SK-N-SH (cell line): ENCODE data around the gene SLC13A1. TPM values are rescaled to one million over a fixed set of nuclear protein-coding genes. Genes with fewer than 3 reads are reported as not detected.

Source experiments
- CTCF ChIA-PET: fragments of 300-600, 350-600 bp; formaldehyde crosslinking; extraction: SDS; loops from one replicate; lab custom pipeline; 2021; lab: Yijun Ruan, JAX
- POLR2A ChIA-PET: fragments of 350-600 bp; sonication (Branson Sonifier 250); formaldehyde crosslinking; extraction: SDS; loops from one replicate; lab custom pipeline; 2020; ENCODE audit warnings: antibody characterized with exemption, inconsistent platforms; lab: Yijun Ruan, JAX
- DNase-seq: peaks from one replicate; pipeline ENCODE4 v3.0.0; 2012
- H2AFZ ChIP-seq: fragments of 200-600 bp; sonication (generic); 2 replicates; pipeline ENCODE4 v1.8.1; 2016; ENCODE audit warnings: antibody characterized with exemption, mild to moderate bottlenecking, low read depth
- H3F3A ChIP-seq: fragments of 200-600 bp; sonication (generic); replicated peaks from 2 replicates; pipeline ENCODE3; 2016; ENCODE audit warnings: antibody characterized with exemption, mild to moderate bottlenecking; ENCODE audit not compliant: insufficient read depth
- H3K27ac ChIP-seq, 2 experiments: fragments of 200-500 bp in 1 of 2; fragments of 200-600 bp in 1 of 2; sonication (Bioruptor generic) in 1 of 2; sonication (generic), shearing (Covaris generic) in 1 of 2; 2 replicates each; pipeline versions ENCODE4 v1.5.1 to v1.6.1; 2014 to 2016; ENCODE audit warnings: low read depth in 2 of 2, inconsistent platforms in 1 of 2, low read length in 1 of 2, mild to moderate bottlenecking in 1 of 2, mixed read lengths in 1 of 2
- H3K27me3 ChIP-seq: fragments of 200-600 bp; sonication (generic), shearing (Covaris generic); 2 replicates; pipeline ENCODE4 v1.6.1; 2016; ENCODE audit warnings: mixed run types; ENCODE audit not compliant: insufficient read depth
- H3K36me3 ChIP-seq, 2 experiments: fragments of 200-500 bp in 1 of 2; fragments of 200-600 bp in 1 of 2; sonication (Bioruptor generic) in 1 of 2; sonication (generic) in 1 of 2; replicated peaks in 1 of 2; 2 replicates each; pipeline versions ENCODE3 to v1.5.1; 2014 to 2016; ENCODE audit warnings: low read length in 1 of 2, mild to moderate bottlenecking in 1 of 2; ENCODE audit not compliant: insufficient read depth in 2 of 2, control insufficient read depth in 1 of 2
- H3K4me1 ChIP-seq, 2 experiments: fragments of 200-500 bp in 1 of 2; fragments of 200-600 bp in 1 of 2; sonication (Bioruptor generic) in 1 of 2; sonication (generic), shearing (Covaris generic) in 1 of 2; 2 replicates each; pipeline versions ENCODE4 v1.5.1 to v1.6.1; 2014 to 2016; ENCODE audit warnings: low read depth in 1 of 2, low read length in 1 of 2, mixed run types in 1 of 2; ENCODE audit not compliant: insufficient read depth in 2 of 2, control insufficient read depth in 1 of 2
- H3K4me2 ChIP-seq: fragments of 200-600 bp; sonication (generic), shearing (Covaris generic); 2 replicates; pipeline ENCODE4 v1.6.1; 2017; ENCODE audit warnings: mixed run types
- H3K4me3 ChIP-seq, 2 experiments: fragments of 200-500 bp in 1 of 2; fragments of 200-600 bp in 1 of 2; sonication (Bioruptor generic) in 1 of 2; sonication (generic), shearing (Covaris generic) in 1 of 2; 2 replicates each; pipeline versions ENCODE4 v1.5.1 to v1.8.1; 2014 to 2016; ENCODE audit warnings: low read depth in 2 of 2, inconsistent platforms in 1 of 2, low read length in 1 of 2, mild to moderate bottlenecking in 1 of 2, mixed read lengths in 1 of 2, moderate library complexity in 1 of 2
- H3K79me2 ChIP-seq: fragments of 200-600 bp; sonication (generic); 2 replicates; pipeline ENCODE4 v1.8.1; 2017; ENCODE audit warnings: mild to moderate bottlenecking; ENCODE audit not compliant: insufficient read depth
- H3K9ac ChIP-seq: fragments of 200-600 bp; sonication (generic); 2 replicates; pipeline ENCODE4 v1.6.1; 2017; ENCODE audit warnings: mixed run types
- H3K9me2 ChIP-seq: fragments of 200-600 bp; sonication (generic); 2 replicates; pipeline ENCODE4 v1.6.1; 2017; ENCODE audit warnings: mixed run types
- H3K9me3 ChIP-seq: fragments of 200-600 bp; sonication (generic); 2 replicates; pipeline ENCODE4 v1.6.1; 2017; ENCODE audit warnings: mixed run types, mild to moderate bottlenecking, moderate library complexity
- H4K20me1 ChIP-seq: fragments of 200-600 bp; sonication (generic); 2 replicates; pipeline ENCODE4 v1.6.1; 2017; ENCODE audit warnings: mild to moderate bottlenecking, mixed run types; ENCODE audit not compliant: insufficient read depth
- CHD2 ChIP-seq: fragments of 150-350 bp; IDR thresholded peaks from 2 replicates; pipeline ENCODE4 v1.6.1; 2018; ENCODE audit warnings: low read length; ENCODE audit not compliant: partially characterized antibody
- CTCF ChIP-seq: fragments of 200-600 bp; sonication (generic); IDR thresholded peaks from 2 replicates; pipeline ENCODE4 v1.6.1; 2017; ENCODE audit warnings: antibody characterized with exemption, mild to moderate bottlenecking, moderate library complexity
- IRF3 ChIP-seq: fragments of 150-350 bp; IDR thresholded peaks from 2 replicates; pipeline ENCODE4 v1.6.1; 2016; ENCODE audit warnings: mild to moderate bottlenecking, low read depth, low read length
- MEF2A ChIP-seq: IDR thresholded peaks from 2 replicates; pipeline ENCODE4 v1.4.0; 2012; ENCODE audit warnings: low read depth, borderline replicate concordance
- MXI1 ChIP-seq: IDR thresholded peaks from 2 replicates; pipeline ENCODE4 v1.6.1; 2012; ENCODE audit warnings: mild to moderate bottlenecking, low read depth, low read length, improper control_type of control experiment
- RXRA ChIP-seq: IDR thresholded peaks from 2 replicates; pipeline ENCODE4 v1.4.0; 2012; ENCODE audit warnings: low read depth, mild to moderate bottlenecking, borderline replicate concordance
- WGBS: methylation state at CpG from one replicate; pipeline ENCODE4 v1.1.6; 2017; ENCODE audit warnings: low lambda C conversion rate; 5-methylcytosine and 5-hydroxymethylcytosine counted together
- polyA plus RNA-seq, 3 experiments: library from polyadenylated mRNA; depleted of rRNA; stranded (reverse); fragments of >200 nt; gene quantifications; 2 replicates each; pipeline ENCODE4 v1.2.3, GENCODE V29; 2012
- TF ChIP-seq, protein P1 (sequence below): IDR thresholded peaks from 2 replicates; pipeline ENCODE4 v1.6.1; 2012; ENCODE audit warnings: mild to moderate bottlenecking, low read depth, low read length, moderate library complexity

SLC13A1 gene
- polyA plus RNA-seq, 1 of the 3 experiments (the other 2 are of a cell fraction) = not detected

DNA sequence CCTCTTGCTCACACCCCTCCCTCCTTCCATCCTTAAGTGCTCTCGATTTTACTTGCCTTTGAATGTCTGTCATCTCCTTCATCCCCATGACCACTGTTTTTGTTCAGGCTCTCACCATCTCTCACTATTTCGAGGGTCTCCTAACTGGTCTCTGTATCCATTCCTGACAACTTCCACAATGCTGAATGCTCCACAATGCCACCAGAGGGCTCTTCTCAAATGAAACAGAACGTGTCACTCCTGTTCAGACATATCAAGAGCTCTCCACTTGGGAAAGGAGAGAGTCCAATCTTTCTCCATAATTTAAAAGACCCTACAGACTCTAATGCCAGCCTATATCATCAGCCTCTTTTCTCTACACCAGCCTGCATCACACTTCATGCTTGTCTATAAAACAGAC is 9.0 kb upstream of the SLC13A1 start (continued):
- TF ChIP-seq, protein P1, sequence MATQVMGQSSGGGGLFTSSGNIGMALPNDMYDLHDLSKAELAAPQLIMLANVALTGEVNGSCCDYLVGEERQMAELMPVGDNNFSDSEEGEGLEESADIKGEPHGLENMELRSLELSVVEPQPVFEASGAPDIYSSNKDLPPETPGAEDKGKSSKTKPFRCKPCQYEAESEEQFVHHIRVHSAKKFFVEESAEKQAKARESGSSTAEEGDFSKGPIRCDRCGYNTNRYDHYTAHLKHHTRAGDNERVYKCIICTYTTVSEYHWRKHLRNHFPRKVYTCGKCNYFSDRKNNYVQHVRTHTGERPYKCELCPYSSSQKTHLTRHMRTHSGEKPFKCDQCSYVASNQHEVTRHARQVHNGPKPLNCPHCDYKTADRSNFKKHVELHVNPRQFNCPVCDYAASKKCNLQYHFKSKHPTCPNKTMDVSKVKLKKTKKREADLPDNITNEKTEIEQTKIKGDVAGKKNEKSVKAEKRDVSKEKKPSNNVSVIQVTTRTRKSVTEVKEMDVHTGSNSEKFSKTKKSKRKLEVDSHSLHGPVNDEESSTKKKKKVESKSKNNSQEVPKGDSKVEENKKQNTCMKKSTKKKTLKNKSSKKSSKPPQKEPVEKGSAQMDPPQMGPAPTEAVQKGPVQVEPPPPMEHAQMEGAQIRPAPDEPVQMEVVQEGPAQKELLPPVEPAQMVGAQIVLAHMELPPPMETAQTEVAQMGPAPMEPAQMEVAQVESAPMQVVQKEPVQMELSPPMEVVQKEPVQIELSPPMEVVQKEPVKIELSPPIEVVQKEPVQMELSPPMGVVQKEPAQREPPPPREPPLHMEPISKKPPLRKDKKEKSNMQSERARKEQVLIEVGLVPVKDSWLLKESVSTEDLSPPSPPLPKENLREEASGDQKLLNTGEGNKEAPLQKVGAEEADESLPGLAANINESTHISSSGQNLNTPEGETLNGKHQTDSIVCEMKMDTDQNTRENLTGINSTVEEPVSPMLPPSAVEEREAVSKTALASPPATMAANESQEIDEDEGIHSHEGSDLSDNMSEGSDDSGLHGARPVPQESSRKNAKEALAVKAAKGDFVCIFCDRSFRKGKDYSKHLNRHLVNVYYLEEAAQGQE = no peak
- no peak for TF ChIP-seq RXRA
- peak; percentile 42 for TF ChIP-seq CTCF
- no peak for TF ChIP-seq IRF3
- TF ChIP-seq MXI1 = no peak

GRCh38 chr7:123204206-123204835 is 4.6 kb upstream of the SLC13A1 start:
- Histone ChIP-seq H3K36me3 (no peaks in the 10 kb centered on the region), H3K4me3 (no peak overlapping the region), H3K79me2 (no peaks in the 10 kb centered on the region), H4K20me1 (no peaks in the 10 kb centered on the region), H3K4me1 (no peaks in the 10 kb centered on the region), H3K9me2 (no peaks in the 10 kb centered on the region), H3K9ac (no peak overlapping the region), H3K27me3 (no peaks in the 10 kb centered on the region), H3K27ac (no peak overlapping the region), H3K4me2 (no peak overlapping the region), H3K9me3 (no peaks in the 10 kb centered on the region), H2AFZ (no peak overlapping the region), H3F3A (no peaks in the 10 kb centered on the region)
- CTCF ChIA-PET = interaction anchor here (1.0 to 1.6 kb wide), 3 partner anchors 39 to 163 kb away, joined by 3 to 4 read pairs (median 3); no protein-coding TSS in a partner anchor
- TF ChIP-seq CHD2 (no peak), MEF2A (no peak)
- WGBS = 15% methylated on average over 3 of the region's 3 CpGs
- no peak for DNase-seq
- POLR2A ChIA-PET = no interaction called here
